Osteocyte (in vitro differentiated cells): Measurements from ENCODE around the gene SLC43A3. TPM values are rescaled to one million over a fixed set of nuclear protein-coding genes. Genes with fewer than 3 reads are reported as not detected.

ENCODE experiments used
- DNase-seq: peaks from one replicate; pipeline ENCODE4 v3.0.0; 2021; ENCODE audit warnings: mixed read lengths; ENCODE audit not compliant: unreplicated experiment; ENCODE audit errors: extremely low spot score
- H3K27ac Mint-ChIP-seq: one replicate; pipeline ENCODE4 v1.8.0; 2021; ENCODE audit warnings: mild to moderate bottlenecking, mixed read lengths; ENCODE audit not compliant: unreplicated experiment
- H3K27me3 Mint-ChIP-seq: one replicate; pipeline ENCODE4 v1.8.0; 2021; ENCODE audit warnings: mixed read lengths; ENCODE audit not compliant: unreplicated experiment
- H3K36me3 Mint-ChIP-seq: one replicate; pipeline ENCODE4 v1.8.0; 2021; ENCODE audit warnings: mixed read lengths; ENCODE audit not compliant: unreplicated experiment
- H3K4me1 Mint-ChIP-seq: one replicate; pipeline ENCODE4 v1.8.0; 2021; ENCODE audit warnings: mixed read lengths; ENCODE audit not compliant: unreplicated experiment
- H3K4me3 Mint-ChIP-seq: one replicate; pipeline ENCODE4 v1.8.0; 2021; ENCODE audit warnings: mild to moderate bottlenecking, moderate library complexity, mixed read lengths; ENCODE audit not compliant: unreplicated experiment
- H3K9me3 Mint-ChIP-seq: one replicate; pipeline ENCODE4 v1.8.0; 2021; ENCODE audit warnings: mixed read lengths; ENCODE audit not compliant: unreplicated experiment
- total RNA-seq: library from RNA; stranded (reverse); gene quantifications from 2 replicates; pipeline ENCODE4 v1.2.1, GENCODE V29; 2021
- TF ChIP-seq, protein P1 (sequence below): fragments of 200-600 bp; sonication (generic); IDR thresholded peaks from 2 replicates; pipeline ENCODE4 v1.5.0; 2021; ENCODE audit warnings: antibody characterized with exemption, mild to moderate bottlenecking, moderate library complexity

Gene SLC43A3
- total RNA-seq, 1 donor from 2014 or later: 14.9 TPM

DNA sequence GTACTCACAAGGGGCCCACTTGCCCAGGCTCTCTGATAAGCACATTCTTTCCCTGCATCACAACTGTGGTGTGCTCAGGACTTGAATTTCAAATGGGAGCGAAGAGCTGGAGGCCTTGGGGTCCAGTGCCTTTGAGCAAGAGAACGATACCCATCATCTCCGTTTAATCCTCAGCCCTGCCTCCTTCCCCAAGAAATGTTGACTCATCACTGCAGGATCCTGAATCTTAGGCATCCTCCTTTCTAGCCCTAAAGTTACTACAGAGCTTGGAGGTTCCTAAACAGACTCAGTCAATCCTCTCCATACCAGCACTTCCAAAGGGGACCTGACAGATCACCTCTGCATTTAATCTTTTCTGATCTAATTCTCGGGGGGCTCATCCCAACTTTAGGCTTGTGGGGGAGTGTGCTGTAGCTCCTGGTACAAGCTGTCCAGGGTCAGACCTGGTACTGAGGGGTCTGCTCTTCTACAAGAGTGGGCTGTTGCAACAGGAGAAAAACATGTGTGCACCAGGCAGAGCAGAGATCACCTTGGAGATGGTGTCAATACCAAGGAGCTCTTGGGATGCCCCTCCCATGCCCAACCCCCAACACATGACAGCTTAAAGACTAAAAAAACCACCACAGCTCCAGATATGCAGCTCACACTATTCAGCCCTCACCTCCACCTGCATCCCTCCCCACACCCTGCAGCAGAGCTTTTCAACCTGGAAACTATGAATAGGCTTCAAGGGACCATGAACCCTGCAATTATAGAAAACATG, 32.5 kb downstream of the SLC43A3 start:
- TF ChIP-seq, protein P1, sequence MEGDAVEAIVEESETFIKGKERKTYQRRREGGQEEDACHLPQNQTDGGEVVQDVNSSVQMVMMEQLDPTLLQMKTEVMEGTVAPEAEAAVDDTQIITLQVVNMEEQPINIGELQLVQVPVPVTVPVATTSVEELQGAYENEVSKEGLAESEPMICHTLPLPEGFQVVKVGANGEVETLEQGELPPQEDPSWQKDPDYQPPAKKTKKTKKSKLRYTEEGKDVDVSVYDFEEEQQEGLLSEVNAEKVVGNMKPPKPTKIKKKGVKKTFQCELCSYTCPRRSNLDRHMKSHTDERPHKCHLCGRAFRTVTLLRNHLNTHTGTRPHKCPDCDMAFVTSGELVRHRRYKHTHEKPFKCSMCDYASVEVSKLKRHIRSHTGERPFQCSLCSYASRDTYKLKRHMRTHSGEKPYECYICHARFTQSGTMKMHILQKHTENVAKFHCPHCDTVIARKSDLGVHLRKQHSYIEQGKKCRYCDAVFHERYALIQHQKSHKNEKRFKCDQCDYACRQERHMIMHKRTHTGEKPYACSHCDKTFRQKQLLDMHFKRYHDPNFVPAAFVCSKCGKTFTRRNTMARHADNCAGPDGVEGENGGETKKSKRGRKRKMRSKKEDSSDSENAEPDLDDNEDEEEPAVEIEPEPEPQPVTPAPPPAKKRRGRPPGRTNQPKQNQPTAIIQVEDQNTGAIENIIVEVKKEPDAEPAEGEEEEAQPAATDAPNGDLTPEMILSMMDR: no peak
- H3K4me1 Mint-ChIP-seq: no peaks in the 10 kb centered on the region

GRCh38 chr11:57392763-57393105, 34.2 kb downstream of the SLC43A3 start:
- no peak overlapping the region for H3K27ac Mint-ChIP-seq
- TF ChIP-seq, protein P1: no peak
- peaks cover 44% of the 10 kb centered on the region for H3K27me3 Mint-ChIP-seq
- no peak overlapping the region for H3K4me3 Mint-ChIP-seq
- H3K4me1 Mint-ChIP-seq: no peaks in the 10 kb centered on the region
- no peaks in the 10 kb centered on the region for H3K36me3 Mint-ChIP-seq
- no peaks in the 10 kb centered on the region for H3K9me3 Mint-ChIP-seq
- DNase-seq: no peak

More for the DNA sequence above, 32.5 kb downstream of the SLC43A3 start:
- no peak overlapping the region for H3K27ac Mint-ChIP-seq
- no peaks in the 10 kb centered on the region for H3K9me3 Mint-ChIP-seq
- peaks cover 38% of the 10 kb centered on the region for H3K27me3 Mint-ChIP-seq
- no peaks in the 10 kb centered on the region for H3K36me3 Mint-ChIP-seq
- no peak overlapping the region for H3K4me3 Mint-ChIP-seq
- DNase-seq: no peak

GRCh38 chr11:57392066-57392762, 34.7 kb downstream of the SLC43A3 start:
- Mint-ChIP-seq H3K27ac (no peak overlapping the region), H3K36me3 (no peaks in the 10 kb centered on the region), H3K4me3 (no peak overlapping the region), H3K27me3 (peaks cover 44% of the 10 kb centered on the region), H3K9me3 (no peaks in the 10 kb centered on the region), H3K4me1 (peaks cover under 1% of the 10 kb centered on the region)
- TF ChIP-seq, protein P1: no peak
- DNase-seq: no peak

DNA sequence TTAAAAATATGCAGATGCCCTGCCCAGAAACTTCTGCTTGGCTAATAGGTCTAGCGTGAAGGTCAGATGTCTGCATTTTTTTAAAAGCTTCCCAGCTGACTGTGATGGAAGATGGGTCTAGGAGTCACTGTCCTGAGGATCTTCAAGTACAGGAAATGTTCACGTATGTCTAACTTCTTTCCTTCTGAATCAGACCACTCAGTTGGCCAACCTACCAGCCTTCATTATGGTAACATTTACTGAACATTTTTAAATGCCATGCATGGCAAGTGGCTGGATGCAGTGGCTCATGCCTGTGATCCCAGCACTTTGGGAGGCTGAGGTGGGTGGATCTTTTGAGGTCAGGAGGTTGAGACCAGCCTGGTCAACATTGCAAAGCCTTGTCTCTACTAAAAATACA, 35.4 kb downstream of the SLC43A3 start:
- Mint-ChIP-seq H3K27ac (no peak overlapping the region), H3K36me3 (no peaks in the 10 kb centered on the region), H3K4me3 (no peak overlapping the region), H3K9me3 (no peaks in the 10 kb centered on the region), H3K27me3 (peaks cover 47% of the 10 kb centered on the region), H3K4me1 (peaks cover 8% of the 10 kb centered on the region)
- DNase-seq: no peak
- TF ChIP-seq, protein P1: no peak

DNA sequence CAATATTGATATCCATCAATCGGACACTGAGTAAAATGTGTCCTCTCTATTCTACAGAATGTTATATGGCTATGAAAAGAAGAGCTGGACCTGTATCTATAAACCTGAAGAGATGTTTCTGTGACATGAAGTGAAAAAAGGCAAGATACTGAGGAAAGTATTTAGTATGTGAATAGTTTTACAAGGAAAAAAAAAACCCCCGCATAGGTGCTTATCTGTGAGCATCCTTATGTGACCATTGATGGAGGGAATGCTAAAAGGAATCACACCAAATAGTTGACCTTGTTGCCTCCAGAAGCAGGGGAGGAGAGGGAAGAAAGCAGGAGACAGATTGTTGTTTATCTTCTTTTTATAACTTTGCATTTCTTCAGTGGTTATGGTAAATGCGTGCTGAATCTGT, 35.8 kb downstream of the SLC43A3 start:
- no peaks in the 10 kb centered on the region for H3K9me3 Mint-ChIP-seq
- DNase-seq: no peak
- peaks cover 12% of the 10 kb centered on the region for H3K4me1 Mint-ChIP-seq
- peaks cover 50% of the 10 kb centered on the region for H3K27me3 Mint-ChIP-seq
- no peaks in the 10 kb centered on the region for H3K36me3 Mint-ChIP-seq
- no peak overlapping the region for H3K27ac Mint-ChIP-seq
- no peak overlapping the region for H3K4me3 Mint-ChIP-seq
- TF ChIP-seq, protein P1: no peak
